ENCODE measurements around the gene GYPC.
"Not testable (repeated sequence)": the region's sequence is repeated elsewhere in the genome, so short reads cannot be mapped to it uniquely, and the experiment has no call there.

Gene GYPC, protein sequence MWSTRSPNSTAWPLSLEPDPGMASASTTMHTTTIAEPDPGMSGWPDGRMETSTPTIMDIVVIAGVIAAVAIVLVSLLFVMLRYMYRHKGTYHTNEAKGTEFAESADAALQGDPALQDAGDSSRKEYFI

DNA sequence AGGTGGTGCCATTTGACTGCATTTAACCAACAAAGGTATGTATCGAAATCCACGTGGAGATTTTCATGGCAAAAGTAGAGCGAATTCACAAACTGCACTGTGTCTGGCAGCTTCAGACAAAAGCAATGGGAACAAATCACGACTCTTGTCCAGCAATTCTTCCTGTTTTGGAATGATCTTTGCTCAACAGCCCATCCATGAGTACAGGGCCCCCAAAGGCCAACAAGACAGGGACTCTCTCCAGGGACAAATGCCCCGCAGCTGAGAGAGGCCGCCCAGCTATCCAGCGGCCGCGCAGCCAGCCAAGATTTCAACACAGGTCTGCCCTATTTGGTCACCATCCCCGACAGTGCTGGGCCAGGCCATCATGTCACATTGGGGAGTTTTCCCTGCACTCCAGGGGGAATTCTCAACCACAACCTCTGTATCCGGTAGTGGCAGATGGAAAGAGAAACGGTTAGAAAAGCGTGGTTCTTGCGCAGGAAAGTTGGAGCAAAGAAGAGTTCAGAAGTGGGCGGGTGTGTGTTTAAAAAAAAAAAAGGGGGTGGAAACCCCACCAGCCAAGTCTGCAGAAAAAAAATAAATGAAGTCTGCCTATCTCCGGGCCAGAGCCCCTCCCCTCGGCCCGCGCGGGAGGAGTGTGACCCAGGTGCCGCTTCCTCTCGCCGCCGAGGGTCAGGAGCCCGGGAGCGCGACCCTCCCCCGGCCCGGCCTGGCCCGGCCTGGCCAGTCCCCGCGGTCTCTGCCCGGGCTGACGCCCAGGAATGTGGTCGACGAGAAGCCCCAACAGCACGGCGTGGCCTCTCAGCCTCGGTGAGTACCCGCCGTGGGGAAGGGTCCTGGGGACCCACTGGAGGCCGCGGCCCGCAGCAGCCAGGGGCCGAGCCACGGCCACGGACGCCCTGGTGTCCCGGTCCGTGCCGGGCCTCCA, at the start of gene GYPC:
GYPC (plus strand) TSS at position 659 of the 931 bp plus-strand sequence; CDS start at position 765, 106 bp downstream.
- peak; percentile 82 for DNase-seq

DNA sequence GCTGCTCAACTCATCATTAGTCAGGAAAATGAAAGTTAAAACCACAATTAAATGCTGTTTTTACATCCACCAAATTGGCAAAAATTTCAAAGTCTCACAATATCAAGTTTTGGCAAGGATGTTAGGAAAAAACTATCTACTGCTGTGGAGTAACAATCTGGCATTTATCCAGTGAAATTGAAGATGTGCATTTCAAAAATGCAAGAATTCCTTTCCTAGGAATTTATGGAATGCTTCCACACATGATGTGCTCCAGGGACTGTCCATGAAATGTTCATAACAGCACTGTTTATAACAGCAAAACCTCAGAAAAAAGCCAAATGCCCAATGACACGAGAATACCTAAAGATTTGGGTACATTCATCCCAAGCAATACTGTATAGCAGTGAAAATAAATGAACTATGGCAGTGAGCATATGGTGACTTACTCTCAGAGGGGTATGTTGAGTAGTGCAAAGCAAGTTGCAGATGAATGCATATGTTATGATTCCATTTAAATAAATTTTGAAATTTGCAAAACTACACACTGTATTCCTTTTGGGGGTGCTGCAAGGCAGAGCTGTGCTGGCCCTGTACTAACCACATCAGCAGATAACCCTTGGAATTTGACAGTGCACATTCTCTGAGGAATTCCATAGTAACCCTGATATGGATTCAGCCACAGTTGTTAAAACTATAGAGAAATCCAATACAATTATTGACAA, 41.3 kb upstream of the GYPC start:
- peak; percentile 17 for DNase-seq

DNA sequence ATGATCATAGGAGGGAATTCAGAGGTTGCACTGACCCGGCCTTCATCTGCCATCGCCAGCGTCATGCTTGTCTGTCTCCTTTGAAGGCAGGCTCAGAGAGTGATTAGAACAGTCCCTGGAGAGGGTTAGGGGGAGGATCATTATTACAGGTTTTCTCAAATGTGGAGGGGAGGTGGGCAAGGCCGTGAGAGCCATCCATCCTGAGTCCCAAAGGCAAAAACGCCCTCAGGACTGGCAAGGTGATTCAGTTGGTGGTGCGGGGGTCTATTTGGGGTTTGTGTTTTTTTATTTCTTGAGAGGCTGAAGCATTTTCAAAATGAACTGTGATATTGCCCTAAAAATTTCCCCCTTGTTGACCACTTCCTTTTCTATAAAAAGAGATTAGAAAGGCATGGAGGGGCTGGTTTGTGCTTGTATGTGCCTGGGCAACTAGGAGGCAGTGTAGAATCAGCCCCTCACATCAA, 39.3 kb upstream of the GYPC start:
- no peak for DNase-seq

DNA sequence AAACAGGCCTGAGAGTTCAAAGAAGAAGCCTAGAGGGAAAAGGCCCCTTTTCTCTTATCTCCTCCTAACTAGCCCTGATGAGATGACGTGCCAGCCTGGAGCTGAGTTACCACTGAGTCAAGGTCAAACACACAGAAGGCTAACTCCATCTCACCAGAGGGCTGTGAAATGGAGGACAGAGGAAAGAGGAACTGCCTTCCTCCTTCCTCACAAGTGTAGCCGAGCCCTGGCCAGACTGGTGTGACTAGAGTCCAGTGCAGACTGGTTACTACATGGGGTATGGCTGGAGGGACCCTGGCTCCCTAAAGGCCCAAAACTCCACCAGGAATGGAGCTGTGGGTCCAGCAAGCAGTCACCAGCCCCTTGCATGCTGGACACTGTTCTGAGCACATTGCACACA, 35.7 kb upstream of the GYPC start:
- no peak for DNase-seq

DNA sequence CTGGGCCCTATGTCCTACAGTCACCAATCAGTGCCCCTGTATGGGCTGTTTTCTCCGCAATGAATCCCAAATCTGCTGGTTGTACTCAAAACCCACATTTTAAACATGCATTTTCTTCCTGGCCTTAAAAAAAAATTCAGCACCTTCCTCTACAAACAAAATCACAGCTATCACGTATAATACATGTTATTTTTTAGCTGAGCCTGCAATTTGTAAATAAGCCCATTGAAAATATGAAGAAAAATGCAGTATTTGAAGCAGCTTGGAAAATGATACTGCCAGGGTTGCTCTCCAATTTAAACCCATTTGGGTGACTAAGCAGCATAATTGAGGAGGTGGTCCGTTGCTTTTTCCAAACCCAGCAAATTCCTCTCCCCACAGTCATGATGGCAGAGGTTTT, 33.0 kb upstream of the GYPC start:
- DNase-seq = no peak

DNA sequence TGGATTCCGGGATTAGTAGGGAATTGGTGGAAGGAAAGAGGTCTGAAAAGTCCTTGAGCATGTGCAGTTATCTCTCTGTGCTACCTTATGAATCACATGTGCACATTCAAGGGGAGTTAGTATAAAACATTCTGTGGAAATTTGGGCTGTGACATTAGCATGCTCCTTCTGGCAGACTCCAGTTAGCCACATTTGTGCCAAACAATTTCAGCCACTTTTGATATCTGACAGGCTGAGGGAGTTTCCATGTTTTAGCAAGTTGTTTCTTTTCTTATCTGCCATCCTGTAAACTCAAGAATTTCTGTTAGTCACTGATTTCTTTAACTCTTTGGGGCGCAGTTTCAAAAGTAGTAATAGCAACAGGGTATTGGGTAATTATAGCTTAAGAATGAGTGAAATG, 28.3 kb upstream of the GYPC start:
- DNase-seq = peak; percentile 17

DNA sequence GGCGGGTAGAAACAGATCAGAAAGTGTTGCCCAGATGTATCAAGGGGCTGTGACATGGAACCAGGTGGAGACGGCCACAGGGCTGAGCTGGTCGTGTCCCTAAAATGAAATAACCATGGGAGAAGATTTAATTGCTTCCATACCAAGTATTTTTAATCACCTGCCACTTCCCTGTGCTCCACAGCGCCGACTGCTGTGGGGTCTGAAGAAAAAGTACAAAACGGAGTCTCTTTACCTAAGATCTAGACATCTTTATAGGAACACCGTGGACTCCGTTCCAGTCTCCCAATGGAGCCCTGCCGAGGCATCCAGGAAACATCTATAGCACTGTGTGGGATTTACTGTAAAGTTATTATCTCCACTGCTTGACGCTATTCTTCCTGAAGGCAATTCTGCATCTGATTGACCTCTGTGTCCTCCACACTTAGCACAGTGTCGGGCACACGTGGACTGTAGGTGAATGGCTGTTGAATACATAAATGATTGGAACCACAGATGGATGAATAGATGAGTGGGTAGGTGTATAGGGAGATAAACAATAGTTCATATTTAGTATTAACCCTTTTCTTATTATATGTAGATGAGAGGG, 21.6 kb upstream of the GYPC start:
- DNase-seq = peak; percentile 16

DNA sequence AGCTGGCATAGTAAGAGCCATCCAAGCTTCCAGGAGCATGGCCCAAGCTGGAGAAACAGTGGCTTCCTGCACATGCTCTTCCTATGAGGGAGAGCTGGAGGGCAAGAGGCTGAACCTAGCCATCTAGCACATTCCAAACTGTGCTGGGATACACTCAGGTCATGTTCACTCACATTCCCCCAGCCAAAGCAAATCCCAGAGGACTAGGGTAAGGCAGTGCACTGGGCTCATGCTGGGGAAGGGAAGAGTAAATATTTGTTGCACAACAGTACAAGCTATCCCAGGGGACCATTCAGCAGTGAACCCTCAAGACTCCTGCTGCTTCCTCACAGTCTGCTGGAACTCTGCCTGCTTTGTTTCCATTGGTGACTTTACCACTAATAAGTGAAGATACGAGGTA, 20.7 kb upstream of the GYPC start:
- no peak for DNase-seq

DNA sequence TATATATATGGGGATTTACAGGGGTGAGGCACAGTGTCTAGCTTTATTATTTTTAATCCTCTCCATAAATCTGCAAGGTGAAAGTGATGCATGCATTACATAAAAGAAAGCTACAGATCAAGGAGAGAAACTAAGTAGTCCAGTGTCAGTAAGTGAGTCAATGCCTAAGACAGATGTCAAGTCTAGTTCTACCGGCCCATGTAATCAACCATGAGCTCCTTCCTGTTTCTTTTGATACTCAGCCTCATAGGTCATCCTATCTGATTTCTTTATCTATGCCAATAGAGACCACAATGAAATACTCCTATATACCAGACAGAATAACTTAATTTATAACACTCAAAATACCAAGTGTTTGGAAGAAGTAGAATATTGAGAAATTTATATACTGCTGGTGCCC, 20.2 kb upstream of the GYPC start:
- DNase-seq = peak; percentile 54

DNA sequence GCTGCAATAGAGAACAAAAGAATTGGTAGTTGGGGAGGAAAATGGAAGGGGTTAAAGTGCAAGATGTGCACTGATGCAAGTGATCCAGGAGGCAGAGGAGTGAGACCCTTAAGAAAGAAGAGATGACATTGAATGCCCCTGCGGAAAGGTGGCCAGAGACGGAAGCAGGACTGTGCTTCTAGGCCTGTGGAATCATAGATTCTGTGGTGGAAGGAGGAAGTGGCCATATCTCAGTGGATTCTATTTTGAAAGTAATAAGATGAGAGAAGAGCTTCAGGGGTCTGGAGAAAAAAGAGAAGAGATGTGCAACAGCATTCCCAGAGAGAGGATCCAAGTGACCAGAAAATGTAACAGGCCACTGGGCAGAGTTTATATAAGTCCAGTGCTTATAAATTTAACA, 18.6 kb upstream of the GYPC start:
- peak; percentile 43 for DNase-seq

DNA sequence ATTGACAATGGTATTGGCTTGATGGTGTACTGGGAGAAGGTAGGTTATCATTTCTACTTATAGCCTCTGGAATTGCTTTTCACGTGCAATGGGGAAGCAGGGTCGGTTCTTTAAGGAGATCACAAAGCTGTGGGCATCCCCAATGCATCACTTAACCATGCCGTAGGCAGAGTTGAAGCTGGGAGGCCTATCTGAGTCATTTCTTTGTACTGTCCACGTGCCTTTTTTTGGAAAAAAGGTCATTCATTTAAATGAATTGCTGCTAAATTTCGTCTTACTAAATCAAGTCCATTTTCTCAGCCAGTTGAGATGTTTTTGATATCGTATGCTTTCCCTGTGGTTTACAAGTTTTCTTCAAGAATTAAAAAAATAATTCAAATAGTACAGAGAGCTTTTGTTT, 17.2 kb upstream of the GYPC start:
- DNase-seq = no peak

DNA sequence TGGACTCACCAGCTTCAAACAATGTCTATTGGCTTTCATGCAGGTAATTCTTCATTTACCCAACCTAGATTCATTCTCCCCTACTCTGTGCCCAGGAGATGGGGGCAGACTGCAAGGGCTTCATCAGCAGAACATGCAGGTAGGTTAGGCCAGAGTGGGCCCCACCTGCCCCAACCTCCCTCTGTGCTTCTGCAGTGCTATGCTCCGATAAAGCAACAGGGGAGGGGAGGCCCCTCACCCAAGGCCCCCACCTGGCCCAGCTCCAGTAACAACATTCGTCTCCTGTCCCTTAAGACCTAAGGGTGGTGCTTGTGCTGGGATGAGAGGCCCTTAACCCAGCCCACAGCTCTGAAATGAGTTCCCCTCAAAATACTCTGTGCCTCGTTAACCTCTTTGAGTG, 16.7 kb upstream of the GYPC start:
- no peak for DNase-seq

DNA sequence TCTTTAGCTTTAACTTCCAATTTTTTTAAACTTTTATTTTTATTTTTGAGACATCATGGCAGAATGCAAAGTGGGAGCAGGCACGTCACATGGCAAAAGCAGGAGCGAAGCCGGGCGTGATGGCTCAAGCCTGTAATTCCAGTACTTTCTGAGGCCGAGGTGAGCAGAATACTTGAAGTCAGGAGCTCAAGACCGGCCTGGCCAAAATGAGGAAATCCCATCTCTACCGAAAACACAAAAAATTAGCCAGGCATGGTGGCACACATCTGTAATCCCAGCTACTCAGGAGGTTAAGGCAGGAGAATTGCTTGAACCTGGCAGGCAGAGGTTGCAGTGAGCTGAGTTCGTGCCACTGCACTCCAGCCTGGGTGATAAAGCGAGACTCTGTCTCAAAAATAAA, 14.7 kb upstream of the GYPC start:
- not testable (repeated sequence) for DNase-seq

DNA sequence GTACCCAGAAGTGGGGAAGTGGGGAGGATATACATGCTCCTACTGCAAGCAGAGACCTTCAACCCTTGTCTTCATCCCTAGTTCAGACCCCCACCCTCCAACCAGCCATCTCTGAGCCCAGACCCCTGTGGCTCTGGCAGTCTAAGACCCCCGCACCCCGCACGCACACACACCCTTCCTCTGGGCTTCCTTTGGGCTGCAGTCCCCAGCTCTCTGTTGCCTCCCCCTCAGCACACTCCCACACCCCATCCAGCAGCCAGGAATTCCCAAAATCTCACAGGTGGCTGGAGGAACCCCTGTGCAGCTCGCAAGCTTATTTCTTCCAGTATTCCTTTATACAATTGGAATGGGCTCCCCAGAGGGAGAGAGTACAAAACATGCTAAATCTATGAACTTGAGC, 13.9 kb upstream of the GYPC start:
- DNase-seq = no peak

DNA sequence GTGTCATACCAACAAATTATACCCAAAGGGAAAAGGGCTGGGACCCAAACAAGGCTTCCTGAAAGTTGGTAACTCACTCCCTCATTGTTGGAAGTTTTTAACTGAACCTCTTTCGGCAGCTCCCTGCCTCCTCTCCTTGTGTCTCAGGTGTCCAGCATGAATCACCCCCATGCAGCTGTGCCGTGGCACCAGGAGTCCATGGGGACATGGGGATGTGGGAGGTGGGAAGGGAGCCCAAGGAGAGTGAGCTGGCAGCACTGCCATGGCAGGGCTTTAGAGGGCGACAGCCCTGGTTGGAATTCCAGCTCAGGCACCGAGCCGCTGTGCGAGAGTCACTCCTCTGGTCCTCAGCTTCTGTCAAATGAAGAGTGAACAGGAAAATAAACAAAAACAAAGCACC, 12.5 kb upstream of the GYPC start:
- DNase-seq = no peak

DNA sequence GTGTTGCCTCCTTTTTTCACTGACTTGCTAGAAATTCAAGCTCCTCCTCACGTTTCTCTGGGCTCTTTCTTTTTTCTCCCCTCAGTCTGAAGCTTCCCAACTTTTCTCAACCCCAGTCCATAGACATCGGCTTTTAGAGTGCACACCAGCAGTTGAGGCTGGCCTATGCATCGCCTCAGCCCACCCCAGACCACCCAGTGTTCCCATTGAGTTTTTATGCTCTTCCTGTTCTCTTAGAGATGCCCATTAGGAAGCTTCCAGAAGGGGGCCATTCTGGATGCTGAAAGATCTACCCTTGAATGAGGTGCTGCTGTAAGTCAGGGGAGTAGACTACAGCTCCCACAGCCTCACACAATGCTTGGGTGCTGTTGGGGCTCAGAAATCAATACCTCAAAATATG, 12.0 kb upstream of the GYPC start:
- no peak for DNase-seq

DNA sequence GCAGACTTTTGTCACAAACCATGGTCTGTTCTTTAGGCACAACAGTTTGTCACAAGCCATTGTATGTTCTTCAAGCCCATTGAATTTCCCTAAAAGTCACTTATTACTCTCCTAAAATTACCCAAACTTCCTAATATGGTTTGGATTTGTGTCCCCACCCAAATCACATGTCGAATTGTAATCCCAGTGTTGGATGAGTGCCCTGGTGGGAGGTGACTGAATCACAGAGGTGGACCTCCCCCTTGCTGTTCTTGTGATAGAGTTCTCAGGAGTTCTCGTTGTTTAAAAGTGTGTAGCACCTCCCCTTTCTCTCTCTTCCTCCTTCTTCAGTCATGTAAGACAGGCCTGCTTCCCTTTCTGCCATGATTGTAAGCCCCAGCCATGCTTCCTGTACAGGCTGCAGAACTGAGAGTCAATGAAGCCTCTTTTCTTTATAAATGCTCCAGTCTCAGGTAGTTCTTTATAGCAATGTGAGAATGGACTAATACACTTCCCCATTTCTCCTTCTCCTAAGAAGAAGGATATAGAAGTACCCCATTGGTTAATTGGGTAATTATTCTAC, 11.2 kb upstream of the GYPC start:
- peak; percentile 95 for DNase-seq

DNA sequence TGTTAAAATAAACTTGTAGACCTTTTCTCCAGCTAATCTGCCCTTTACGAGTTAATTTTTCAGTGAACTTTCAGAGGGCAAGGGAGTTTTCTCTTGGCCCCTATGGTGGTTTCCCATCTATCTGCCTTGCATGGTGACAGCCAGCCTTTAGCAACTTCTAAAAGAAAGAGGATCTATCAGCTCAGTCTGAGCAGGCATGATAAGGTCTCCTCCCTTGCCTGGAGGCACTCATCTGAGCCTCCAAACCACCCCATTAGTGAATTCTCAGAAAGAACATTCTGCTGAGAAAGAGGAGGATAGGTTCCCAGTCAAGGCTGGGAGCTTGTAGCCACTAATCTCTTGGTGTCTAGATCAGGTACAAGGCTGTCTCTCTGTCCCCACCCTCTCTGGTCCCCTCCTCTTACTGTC, 10.7 kb upstream of the GYPC start:
- peak; percentile 97 for DNase-seq

DNA sequence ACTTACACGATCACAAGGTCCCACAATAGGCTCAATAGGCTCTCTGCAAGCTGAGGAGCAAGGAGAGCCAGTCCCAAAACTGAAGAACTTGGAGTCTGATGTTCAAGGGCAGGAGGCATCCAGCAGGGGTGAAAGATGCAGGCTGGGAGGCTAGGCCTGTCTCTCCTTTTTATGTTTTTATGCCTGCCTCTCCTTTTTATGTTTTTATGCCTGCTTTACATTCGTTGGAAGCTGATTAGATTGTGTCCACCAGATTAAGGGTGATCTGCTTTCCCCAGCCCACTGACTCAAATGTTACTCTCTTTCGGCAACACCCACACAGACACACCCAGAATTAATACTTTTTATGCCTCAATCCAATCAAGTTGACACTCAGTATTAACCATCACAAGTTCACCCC, 9.9 kb upstream of the GYPC start:
- DNase-seq = peak; percentile 26

DNA sequence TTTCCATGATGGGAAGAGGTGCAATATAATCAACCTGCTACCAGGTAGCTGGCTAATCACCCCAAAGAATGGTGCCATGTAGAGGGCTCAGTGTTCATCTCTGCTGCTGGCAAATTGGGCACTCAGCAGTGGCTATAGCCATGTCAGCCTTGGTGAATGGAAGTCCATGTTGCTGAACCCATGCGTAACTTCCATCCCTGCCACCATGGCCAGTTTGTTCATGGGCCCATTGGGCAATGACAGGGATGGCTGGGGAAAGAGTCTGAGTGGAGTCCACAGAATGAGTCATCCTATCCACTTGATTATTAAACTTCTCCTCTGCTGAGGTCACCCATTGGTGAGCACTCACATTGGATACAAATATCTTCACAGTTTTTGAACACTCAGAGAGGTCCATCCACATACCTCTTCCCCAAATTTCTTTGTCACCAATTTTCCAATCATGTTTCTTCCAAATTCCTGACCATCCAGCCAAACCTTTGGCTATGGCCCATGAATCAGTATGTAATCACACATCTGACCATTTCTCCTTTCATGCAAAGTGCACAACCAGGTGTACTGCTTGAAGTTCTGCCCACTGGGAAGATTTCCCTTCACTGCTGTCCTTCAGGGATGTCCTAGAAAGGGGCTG, 8.1 kb upstream of the GYPC start:
- DNase-seq = peak; percentile 41

DNA sequence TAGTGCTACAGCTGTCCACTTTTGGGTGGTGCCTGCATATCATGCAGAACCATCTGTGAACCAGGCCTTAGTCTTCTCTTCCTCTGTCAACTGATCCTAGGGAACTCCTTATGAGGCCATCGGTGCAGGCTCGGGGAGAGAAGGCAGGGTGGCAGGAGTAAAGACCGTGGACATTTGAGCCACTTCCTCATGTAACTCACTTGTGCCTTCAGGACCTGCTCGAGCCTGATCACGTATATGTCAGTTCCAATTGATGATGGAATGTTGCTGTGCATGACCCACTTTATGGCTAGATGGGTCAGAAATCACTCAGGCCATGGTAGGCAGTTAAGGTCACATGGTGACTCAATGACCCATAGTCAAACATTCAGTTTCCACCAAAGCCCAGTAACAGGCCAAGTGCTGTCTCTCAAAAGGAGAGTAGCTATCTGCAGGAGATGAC, 7.6 kb upstream of the GYPC start:
- peak; percentile 48 for DNase-seq

DNA sequence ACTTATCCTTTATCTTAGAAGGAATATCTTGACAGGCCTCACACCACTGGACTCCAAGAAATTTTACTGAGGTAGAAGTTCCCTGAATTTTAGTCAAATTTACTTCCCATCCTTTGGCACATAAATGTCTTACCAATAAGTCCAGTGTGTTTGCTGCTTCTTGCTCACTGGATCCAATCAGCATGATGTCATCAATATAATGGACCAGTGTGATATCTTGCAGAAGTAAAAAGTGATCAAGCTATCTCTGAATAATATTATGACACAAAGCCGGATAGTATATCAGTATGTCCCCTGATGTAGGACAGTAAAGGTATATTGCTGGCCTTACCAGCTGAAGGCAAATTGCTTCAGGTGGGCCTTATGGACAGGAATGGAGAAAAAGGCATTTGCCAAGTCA, 6.9 kb upstream of the GYPC start:
- DNase-seq = no peak

DNA sequence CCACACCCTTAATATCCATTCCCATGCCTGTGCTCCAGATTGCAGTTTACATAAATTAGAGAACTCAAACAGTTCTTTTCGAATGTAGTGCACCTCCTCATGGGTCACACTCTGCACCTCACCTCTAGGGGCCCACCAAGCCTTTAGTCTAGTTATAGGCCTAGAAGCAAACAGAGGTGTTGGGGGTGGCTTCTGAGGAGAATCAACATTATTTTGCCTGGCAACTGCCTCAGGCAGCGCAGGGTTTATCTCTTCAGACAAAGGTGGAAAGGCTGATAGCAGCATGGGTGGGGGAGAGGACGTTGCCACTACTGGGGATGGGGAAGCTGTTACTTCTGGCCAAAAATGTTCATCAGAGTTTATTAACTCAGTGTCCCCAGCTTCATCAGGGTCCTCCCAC, 5.0 kb upstream of the GYPC start:
- peak; percentile 67 for DNase-seq
